GM12864 (cell line): ENCODE results near the gene KRI1.

ENCODE experiments used
- DNase-seq: peaks from one replicate; pipeline ENCODE4 v3.0.0-alpha.2; 2011; ENCODE audit warnings: low read depth
- H3K4me3 ChIP-seq: 2 replicates; pipeline ENCODE4 v1.5.1; 2011; ENCODE audit warnings: mild to moderate bottlenecking, low read depth, low read length, control low read depth
- CTCF ChIP-seq: IDR thresholded peaks from 2 replicates; pipeline ENCODE4 v1.5.1; 2011; ENCODE audit warnings: low read depth, mild to moderate bottlenecking, moderate library complexity, low read length, control low read depth, inconsistent platforms; ENCODE audit errors: missing control alignments

KRI1 gene

GRCh38 chr19:10587022-10587838 lies 21.4 kb upstream of the KRI1 start, which contains the start of gene AP1M2:
TSS of gene AP1M2 (minus strand) at chr19:10587312. CDS start at chr19:10587231, 81 bp downstream.
- DNase-seq: no peak
- no peak within 1 kb of the TSS for H3K4me3 ChIP-seq
- TF ChIP-seq CTCF: no peak

- no peak overlapping the region for H3K4me3 ChIP-seq
These were observed 20.6 kb upstream of the KRI1 start for GRCh38 chr19:10586396-10586795.

GRCh38 chr19:10583036-10583776 lies 17.4 kb upstream of the KRI1 start:
- no peak overlapping the region for H3K4me3 ChIP-seq
- no peak for DNase-seq
- TF ChIP-seq CTCF: no peak

More at GRCh38 chr19:10586396-10586795, 20.6 kb upstream of the KRI1 start:
- no peak for DNase-seq
- TF ChIP-seq CTCF: no peak

- no peak for TF ChIP-seq CTCF
- H3K4me3 ChIP-seq: no peak overlapping the region
- DNase-seq: no peak
These were observed 16.3 kb upstream of the KRI1 start for GRCh38 chr19:10582091-10582490.

GRCh38 chr19:10580979-10581631 lies 15.3 kb upstream of the KRI1 start:
- peak; percentile 100 for TF ChIP-seq CTCF
- peak; percentile 85 for DNase-seq
- H3K4me3 ChIP-seq: no peak overlapping the region

- no peak for TF ChIP-seq CTCF
- no peak overlapping the region for H3K4me3 ChIP-seq
- no peak for DNase-seq
These were observed 12.1 kb upstream of the KRI1 start for GRCh38 chr19:10577951-10578350.
